Chondrocyte (in vitro differentiated cells): ENCODE measurements around the gene RALGAPA2. TPM values are rescaled to one million over a fixed set of nuclear protein-coding genes. Genes with fewer than 3 reads are reported as not detected.

Source experiments
- DNase-seq: peaks from one replicate; pipeline ENCODE4 v3.0.0; 2021; ENCODE audit warnings: mixed read lengths, low spot score
- H3K27ac Mint-ChIP-seq: one replicate; pipeline ENCODE4 v1.8.0; 2021; ENCODE audit warnings: mild to moderate bottlenecking, moderate library complexity, mixed read lengths; ENCODE audit not compliant: unreplicated experiment
- H3K27me3 Mint-ChIP-seq: 2 replicates; pipeline ENCODE4 v1.8.0; 2021; ENCODE audit warnings: low read depth, mixed read lengths
- H3K36me3 Mint-ChIP-seq: 2 replicates; pipeline ENCODE4 v1.8.0; 2021; ENCODE audit warnings: low read depth, mixed read lengths
- H3K4me1 Mint-ChIP-seq: 2 replicates; pipeline ENCODE4 v1.8.0; 2021; ENCODE audit warnings: low read depth, mild to moderate bottlenecking, mixed read lengths
- H3K4me3 Mint-ChIP-seq: one replicate; pipeline ENCODE4 v1.8.0; 2021; ENCODE audit warnings: mild to moderate bottlenecking, moderate library complexity, mixed read lengths; ENCODE audit not compliant: unreplicated experiment
- H3K9me3 Mint-ChIP-seq: 2 replicates; pipeline ENCODE4 v1.8.0; 2021; ENCODE audit warnings: low read depth, mixed read lengths
- total RNA-seq: library from RNA; stranded (reverse); gene quantifications from 3 replicates; pipeline ENCODE4 v1.2.1, GENCODE V29; 2021
- TF ChIP-seq, protein P1 (sequence below): fragments of 200-600 bp; sonication (generic); IDR thresholded peaks from 2 replicates; pipeline ENCODE4 v1.5.0; 2021; ENCODE audit warnings: antibody characterized with exemption, mild to moderate bottlenecking, moderate library complexity

RALGAPA2 gene
- total RNA-seq, 1 donor from 2014 or later: 9.5 TPM

DNA sequence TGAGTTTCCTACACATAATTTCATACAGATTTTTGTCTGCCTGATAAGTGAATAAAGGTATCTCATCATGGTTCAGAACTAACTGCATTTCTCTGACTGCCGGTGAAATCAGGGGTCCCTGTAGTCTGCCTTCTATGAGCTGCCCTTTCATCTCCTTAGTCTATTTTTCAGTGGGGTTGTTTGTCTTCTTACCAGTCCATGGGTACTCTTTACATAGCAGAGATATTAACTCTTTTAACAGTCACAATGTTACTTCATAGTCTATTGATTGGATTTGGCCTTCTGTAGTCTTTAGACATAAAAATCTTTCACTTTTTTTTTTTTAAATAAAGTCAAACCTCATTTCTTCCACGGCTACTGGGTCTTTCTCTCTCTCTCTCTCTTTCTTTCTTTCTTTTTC, 79.8 kb downstream of the RALGAPA2 start:
- peaks cover 12% of the 10 kb centered on the region for H3K36me3 Mint-ChIP-seq
- H3K27ac Mint-ChIP-seq: no peak overlapping the region
- no peak overlapping the region for H3K4me3 Mint-ChIP-seq
- no peaks in the 10 kb centered on the region for H3K4me1 Mint-ChIP-seq
- no peaks in the 10 kb centered on the region for H3K27me3 Mint-ChIP-seq
- H3K9me3 Mint-ChIP-seq: no peaks in the 10 kb centered on the region
- TF ChIP-seq, protein P1, sequence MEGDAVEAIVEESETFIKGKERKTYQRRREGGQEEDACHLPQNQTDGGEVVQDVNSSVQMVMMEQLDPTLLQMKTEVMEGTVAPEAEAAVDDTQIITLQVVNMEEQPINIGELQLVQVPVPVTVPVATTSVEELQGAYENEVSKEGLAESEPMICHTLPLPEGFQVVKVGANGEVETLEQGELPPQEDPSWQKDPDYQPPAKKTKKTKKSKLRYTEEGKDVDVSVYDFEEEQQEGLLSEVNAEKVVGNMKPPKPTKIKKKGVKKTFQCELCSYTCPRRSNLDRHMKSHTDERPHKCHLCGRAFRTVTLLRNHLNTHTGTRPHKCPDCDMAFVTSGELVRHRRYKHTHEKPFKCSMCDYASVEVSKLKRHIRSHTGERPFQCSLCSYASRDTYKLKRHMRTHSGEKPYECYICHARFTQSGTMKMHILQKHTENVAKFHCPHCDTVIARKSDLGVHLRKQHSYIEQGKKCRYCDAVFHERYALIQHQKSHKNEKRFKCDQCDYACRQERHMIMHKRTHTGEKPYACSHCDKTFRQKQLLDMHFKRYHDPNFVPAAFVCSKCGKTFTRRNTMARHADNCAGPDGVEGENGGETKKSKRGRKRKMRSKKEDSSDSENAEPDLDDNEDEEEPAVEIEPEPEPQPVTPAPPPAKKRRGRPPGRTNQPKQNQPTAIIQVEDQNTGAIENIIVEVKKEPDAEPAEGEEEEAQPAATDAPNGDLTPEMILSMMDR: no peak
- DNase-seq: no peak

GRCh38 chr20:20630551-20630950, 81.9 kb downstream of the RALGAPA2 start:
- Mint-ChIP-seq H3K36me3 (peaks cover 16% of the 10 kb centered on the region), H3K4me3 (no peak overlapping the region), H3K27ac (no peak overlapping the region), H3K4me1 (no peaks in the 10 kb centered on the region), H3K27me3 (no peaks in the 10 kb centered on the region), H3K9me3 (no peaks in the 10 kb centered on the region)
- no peak for DNase-seq
- TF ChIP-seq, protein P1: no peak

DNA sequence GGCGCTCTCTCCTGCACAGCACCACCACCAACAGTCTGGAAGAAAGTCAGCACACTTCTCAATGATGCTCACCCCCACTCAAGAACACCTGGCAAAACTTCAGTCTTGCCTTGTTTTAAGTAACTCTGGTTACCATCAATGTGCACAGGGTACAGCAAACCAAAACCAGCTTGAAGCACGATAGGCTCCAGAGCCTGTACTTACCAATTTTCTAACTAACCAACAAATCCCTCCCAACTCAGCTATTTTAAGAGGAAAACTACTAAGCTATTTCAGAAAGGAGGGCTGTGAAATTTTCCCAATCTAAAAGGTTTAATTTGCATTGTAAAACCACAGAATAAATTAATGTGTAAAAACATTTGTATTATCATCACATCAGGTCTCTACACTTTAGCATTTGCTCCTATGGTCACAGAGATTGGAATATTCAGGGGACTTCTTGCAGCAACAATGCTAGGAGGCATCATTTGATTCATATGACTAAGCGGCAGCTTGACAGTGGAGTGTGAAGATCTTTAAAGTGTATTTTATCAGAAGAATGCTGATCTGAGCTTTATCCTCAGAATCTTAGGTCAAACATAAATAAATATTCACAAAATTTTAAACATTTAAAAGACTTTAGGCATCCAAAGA, 82.8 kb downstream of the RALGAPA2 start:
- H3K4me3 Mint-ChIP-seq: no peak overlapping the region
- no peaks in the 10 kb centered on the region for H3K4me1 Mint-ChIP-seq

GRCh38 chr20:20628314-20628713, 84.1 kb downstream of the RALGAPA2 start:
- H3K27me3 Mint-ChIP-seq: no peaks in the 10 kb centered on the region
- peaks cover 16% of the 10 kb centered on the region for H3K36me3 Mint-ChIP-seq
- no peaks in the 10 kb centered on the region for H3K4me1 Mint-ChIP-seq
- no peak overlapping the region for H3K27ac Mint-ChIP-seq
- no peaks in the 10 kb centered on the region for H3K9me3 Mint-ChIP-seq
- TF ChIP-seq, protein P1: no peak
- DNase-seq: no peak
- no peak overlapping the region for H3K4me3 Mint-ChIP-seq

More for the DNA sequence above, 82.8 kb downstream of the RALGAPA2 start:
- TF ChIP-seq, protein P1: no peak
- no peak for DNase-seq
- Mint-ChIP-seq H3K27ac (no peak overlapping the region), H3K27me3 (no peaks in the 10 kb centered on the region), H3K9me3 (no peaks in the 10 kb centered on the region), H3K36me3 (peaks cover 17% of the 10 kb centered on the region)

GRCh38 chr20:20627471-20627870, 85.0 kb downstream of the RALGAPA2 start:
- no peak for DNase-seq
- H3K4me3 Mint-ChIP-seq: no peak overlapping the region
- no peaks in the 10 kb centered on the region for H3K9me3 Mint-ChIP-seq
- no peaks in the 10 kb centered on the region for H3K27me3 Mint-ChIP-seq
- peaks cover 16% of the 10 kb centered on the region for H3K36me3 Mint-ChIP-seq
- no peaks in the 10 kb centered on the region for H3K4me1 Mint-ChIP-seq
- TF ChIP-seq, protein P1: no peak
- no peak overlapping the region for H3K27ac Mint-ChIP-seq
